Kidney epithelial cell (primary cell): Measurements from ENCODE around the gene ARGLU1. TPM values are rescaled to one million over a fixed set of nuclear protein-coding genes. Genes with fewer than 3 reads are reported as not detected.
A peak's percentile ranks its signal among the peaks of the same experiment; 100 is the strongest.

Experiments used
- DNase-seq: peaks from one replicate; pipeline ENCODE4 v3.0.0-alpha.2; 2010; ENCODE audit warnings: low read depth
- H3K27me3 ChIP-seq: 2 replicates; pipeline ENCODE4 v1.6.0; 2011; ENCODE audit warnings: low read length; ENCODE audit not compliant: control insufficient read depth, insufficient read depth
- H3K36me3 ChIP-seq: 2 replicates; pipeline ENCODE4 v1.5.1; 2011; ENCODE audit warnings: low read length; ENCODE audit not compliant: control insufficient read depth, insufficient read depth
- H3K4me3 ChIP-seq: 2 replicates; pipeline ENCODE4 v1.5.1; 2011; ENCODE audit warnings: low read depth, mild to moderate bottlenecking, control low read depth, low read length
- CTCF ChIP-seq: IDR thresholded peaks from 2 replicates; pipeline ENCODE4 v1.5.1; 2011; ENCODE audit warnings: mild to moderate bottlenecking, moderate library complexity, low read length, control low read depth, inconsistent platforms; ENCODE audit not compliant: insufficient read depth, poor library complexity, severe bottlenecking
- total RNA-seq: library from RNA; depleted of rRNA; stranded (reverse); fragments of >200 nt; gene quantifications from 2 replicates; pipeline ENCODE4 v1.2.3, GENCODE V29; 2015

ARGLU1 gene
- total RNA-seq, 1 donor from 2014 or later: 50.1 TPM

- TF ChIP-seq CTCF: no peak
- H3K36me3 ChIP-seq: no peaks in the 10 kb centered on the region
- no peaks in the 10 kb centered on the region for H3K27me3 ChIP-seq
- DNase-seq: peak; percentile 65
- peak within 1 kb of the TSS; percentile 81 for H3K4me3 ChIP-seq
These were observed 32.2 kb downstream of the ARGLU1 start, which contains the start of gene EFNB2 for GRCh38 chr13:106535552-106536243. TSS of gene EFNB2 (minus strand) at chr13:106535662. CDS start at chr13:106534964, 698 bp downstream.

GRCh38 chr13:106534639-106535551 lies 33.0 kb downstream of the ARGLU1 start:
- Histone ChIP-seq H3K27me3 (no peaks in the 10 kb centered on the region), H3K36me3 (no peaks in the 10 kb centered on the region), H3K4me3 (peak overlapping the region; percentile 81)
- TF ChIP-seq CTCF: no peak
- DNase-seq: no peak

- TF ChIP-seq CTCF: peak; percentile 2
- no peak for DNase-seq
- peak overlapping the region; percentile 81 for H3K4me3 ChIP-seq
These were observed 33.8 kb downstream of the ARGLU1 start for GRCh38 chr13:106533943-106534638.

GRCh38 chr13:106533101-106533942 lies 34.6 kb downstream of the ARGLU1 start:
- DNase-seq: no peak
- peak overlapping the region; percentile 81 for H3K4me3 ChIP-seq
- TF ChIP-seq CTCF: peak; percentile 51
- no peaks in the 10 kb centered on the region for H3K36me3 ChIP-seq
- H3K27me3 ChIP-seq: no peaks in the 10 kb centered on the region

More at GRCh38 chr13:106533943-106534638, 33.8 kb downstream of the ARGLU1 start:
- Histone ChIP-seq H3K27me3 (no peaks in the 10 kb centered on the region), H3K36me3 (no peaks in the 10 kb centered on the region)
